ENCODE results near the gene ZCWPW2.
A peak's percentile ranks its signal among the peaks of the same experiment; 100 is the strongest.

The ZCWPW2 gene

DNA sequence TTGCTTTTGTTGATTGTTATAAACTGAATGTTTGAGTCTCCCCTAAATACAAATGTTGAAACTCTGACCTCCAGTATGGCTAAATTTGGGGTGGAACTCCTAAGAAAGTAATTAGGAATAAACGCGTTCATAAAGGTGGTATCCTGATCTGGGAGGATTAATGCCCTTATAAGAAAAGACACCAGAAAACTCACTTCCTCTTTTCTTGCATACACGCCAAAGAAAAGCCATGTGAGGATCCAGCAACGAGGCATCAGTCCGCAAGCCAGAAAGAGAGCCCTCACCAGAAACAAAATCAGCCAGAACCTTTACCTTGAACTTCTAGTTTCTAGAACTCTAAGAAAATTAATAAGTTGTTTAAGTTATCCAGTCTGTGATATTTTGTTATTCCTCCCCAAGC is 37.5 kb downstream of the ZCWPW2 start:
- no peak for DNase-seq

DNA sequence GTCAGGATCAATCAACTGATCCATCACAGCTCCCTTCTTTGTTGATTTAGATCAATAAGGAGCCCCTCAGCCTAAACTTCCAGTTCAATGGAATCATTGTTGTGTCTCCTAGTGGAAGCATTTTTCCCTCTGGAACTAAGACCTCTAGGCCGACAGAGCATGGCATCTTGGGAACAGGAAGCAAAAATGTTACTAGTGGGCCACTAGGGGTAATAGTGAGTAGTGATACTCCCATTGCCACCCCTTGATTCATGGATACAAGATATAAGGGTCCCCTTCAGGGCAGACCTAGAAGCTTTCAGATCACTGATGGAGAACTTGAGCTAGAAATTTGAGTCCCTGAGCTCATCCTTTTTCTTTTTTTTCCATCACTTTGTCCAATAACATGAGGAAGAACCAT is 40.5 kb downstream of the ZCWPW2 start:
- no peak for DNase-seq

DNA sequence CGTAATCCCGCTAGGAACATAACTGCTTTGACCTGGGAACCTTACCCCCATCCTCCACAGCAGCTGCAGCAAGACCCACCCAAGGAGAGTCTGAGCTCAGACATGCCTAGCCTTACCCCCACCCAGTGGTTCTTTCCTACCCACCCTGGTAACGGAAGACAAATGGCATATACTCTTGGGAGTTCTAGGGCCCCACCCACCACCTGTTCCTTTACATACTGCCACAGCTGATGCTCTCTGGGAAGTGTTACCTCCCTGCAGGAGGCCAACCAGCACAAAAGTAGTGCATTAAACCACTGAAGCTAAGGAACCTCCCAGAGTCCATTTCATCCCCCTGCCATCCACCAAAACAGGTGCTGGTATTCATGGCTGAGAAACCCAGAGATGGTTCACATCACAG is 50.7 kb downstream of the ZCWPW2 start:
- no peak for DNase-seq

DNA sequence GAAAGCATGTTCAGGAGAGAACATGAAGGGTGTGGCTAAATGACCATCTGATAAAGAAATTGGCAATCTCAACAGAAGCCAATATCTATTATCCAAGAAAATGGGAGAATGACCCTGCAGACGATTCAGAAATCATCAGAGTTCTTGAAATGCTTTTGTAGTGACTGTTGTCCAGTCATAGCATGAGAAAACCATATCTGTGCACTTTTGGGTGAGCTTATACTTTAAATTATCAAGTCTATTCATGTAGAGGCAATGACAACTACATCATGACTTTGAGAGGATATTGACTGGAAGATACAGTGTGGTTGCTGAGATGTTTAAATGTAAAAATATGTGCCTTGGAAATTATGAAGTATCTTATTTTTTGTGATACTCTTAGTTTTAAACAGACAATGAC is 57.7 kb downstream of the ZCWPW2 start:
- DNase-seq = no peak

DNA sequence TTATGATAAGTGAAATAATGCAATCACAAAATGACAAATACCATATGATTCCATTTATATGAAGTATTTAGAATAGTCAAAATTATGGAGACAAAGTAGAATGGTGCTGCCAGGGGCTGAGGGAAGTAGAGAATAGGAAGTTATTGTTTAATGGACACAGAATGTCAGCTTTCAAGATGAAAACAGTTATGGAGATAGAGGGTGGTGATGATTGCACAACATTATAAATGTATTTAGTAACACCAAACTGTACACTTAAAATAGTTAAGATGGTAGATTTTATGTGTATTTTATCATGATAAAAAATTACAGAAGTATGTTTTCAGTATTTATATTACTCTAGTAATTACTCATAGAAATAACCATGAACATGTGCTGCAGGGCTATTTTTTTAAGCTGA is 100.9 kb downstream of the ZCWPW2 start:
- no peak for DNase-seq

DNA sequence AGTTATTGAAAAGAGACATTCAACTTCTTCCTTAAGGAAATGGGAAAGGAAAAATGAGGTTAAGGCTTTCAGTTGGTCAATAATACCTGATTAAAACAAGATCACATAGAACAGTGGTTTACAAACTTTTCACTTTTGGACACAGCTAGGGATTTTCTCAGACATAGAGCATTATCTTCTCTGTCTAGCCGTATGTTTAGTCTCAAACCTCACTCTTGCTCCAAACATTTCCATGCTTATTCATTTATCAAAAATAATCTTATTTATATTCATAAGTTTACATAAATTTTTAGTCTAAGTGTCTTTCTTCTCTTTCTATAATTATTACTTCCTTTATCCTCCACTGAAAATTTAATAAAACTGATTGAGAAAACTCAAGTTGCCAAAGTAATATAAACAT is 114.3 kb downstream of the ZCWPW2 start:
- no peak for DNase-seq

DNA sequence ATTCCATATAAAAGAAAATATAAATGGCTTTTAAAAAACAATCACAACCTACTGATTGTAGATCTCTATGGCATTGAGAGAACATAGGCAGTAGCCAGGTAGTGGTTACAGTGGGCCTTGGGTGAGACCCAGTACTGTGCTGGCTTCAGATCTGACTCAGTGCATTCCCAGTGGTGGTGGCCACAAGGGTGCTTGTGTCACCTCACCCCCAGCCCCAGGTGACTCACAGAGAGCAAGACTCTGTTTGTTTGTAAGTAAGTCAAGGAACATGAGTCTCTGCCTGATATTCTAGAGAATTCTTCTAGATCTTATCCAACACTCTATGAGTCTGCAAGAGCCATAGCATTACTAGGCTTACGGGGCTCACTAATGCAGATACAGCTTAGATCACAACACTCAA is 118.9 kb downstream of the ZCWPW2 start:
- DNase-seq = no peak

DNA sequence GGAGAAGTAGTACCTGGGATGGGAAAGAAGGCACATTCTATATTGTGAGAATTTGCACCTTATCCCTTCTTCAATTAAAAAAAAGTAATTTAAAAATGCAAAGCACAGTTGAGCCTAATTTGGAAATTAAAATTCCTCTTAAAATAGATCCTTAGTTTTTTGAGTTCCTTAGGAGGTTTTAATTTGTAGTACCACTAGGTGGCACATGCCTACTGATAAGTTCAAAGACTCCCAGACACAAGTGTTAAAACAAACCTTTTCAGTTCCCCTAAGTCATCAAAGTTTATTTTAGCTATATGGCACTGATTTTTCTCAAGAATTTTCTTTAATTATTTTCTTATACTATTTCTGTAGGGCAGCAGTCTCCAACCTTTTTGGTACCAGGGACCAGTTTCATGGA is 127.7 kb downstream of the ZCWPW2 start:
- DNase-seq = peak; percentile 11

DNA sequence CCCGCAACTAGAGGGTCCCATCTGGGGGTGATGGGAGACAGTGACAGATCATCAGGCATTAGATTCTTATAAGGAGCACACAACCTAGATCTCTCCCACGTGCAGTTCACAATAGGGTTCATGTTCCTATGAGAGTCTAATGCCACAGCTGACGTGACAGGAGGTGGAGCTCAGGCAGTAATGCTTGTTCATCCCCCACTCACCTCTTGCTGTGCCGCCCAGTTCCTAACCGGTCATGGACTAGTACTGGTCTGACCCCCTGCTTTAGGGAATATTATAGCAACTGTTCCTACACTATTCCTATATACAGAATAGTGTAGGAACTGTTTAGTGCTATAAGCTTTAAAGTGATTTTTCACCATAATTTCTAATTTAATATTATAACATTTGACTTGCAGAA is 128.2 kb downstream of the ZCWPW2 start:
- DNase-seq = no peak

DNA sequence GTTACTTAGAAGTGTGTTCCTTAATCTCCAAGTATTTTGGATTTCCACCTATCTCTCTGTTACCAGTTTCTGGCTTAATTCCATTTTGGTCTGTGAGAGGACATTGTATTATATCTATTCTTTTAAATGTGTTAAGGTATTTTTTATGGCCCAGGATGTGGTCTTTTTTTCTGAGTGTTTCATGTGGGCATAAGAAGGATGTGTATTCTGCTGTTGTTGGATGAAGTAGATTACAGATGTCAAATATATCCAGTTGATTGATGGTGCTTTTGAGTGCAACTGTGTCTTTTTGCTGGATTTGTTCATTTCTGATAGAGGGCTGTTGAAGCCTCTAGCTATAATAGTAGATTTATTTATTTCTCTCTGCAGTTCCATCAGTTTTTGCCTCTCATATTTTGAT is 136.6 kb downstream of the ZCWPW2 start:
- DNase-seq = no peak

DNA sequence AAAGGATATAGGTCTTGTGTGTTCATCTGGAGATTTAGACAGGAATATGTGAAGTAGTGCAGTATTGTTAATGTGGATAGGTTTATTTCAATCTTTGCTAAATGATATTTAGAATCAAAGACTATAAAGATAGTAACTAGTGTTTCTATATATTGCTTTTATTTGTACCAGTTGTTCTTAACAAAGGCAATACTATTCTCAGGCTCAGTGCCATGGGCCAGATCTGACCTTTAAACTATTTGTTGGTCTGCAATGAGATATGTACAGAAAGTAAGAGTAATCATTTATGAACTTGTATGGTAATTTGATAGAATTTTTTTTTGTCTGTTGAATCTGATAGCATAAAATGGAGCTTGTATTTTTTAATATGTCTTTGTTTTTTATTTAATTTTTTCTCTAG is 146.8 kb downstream of the ZCWPW2 start:
- DNase-seq = no peak

DNA sequence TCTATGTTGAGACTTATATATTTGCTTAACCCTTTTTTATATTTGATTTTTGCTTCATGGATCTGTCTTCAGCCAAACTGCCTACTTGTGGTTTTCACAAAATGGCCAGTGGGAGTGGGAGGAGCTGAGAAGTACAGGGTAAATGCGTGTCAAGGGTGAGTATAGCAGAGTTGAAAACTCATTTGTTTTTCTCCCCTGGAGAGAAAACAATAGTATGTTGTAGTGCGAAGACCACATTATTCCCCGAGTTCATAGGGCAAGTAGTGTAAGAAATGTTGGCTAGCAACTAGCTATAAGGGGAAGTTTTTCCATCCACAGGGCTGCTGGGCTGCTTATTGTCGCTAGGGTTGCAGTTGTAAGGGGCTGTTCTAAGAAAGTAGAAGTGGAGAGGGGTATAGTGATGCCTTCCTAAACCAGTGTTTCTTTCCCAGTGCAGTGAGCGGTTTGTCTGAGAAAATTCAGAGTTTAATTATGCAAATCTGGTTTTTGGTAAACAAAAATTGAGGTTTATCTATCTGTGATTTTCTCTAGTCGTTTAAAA is 153.9 kb downstream of the ZCWPW2 start:
- no peak for DNase-seq

DNA sequence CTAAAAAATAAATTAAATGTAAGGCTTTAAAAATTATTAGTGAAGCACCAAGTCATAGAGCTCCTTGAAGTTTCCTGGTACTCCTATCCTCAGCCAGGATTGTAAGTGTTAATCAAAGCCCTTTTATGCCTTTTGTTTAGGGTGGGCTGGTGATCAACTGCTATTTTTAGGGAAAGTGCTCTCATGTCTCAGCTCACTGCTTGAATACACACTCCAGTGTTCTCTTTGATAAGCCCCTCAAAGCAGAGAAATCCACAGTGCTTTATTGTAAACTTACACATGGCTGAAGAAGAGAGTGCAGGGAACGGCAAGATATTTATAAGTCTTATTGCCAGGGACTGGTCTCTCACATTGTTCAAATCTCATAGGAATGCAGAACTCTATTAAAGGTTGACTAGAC is 156.5 kb downstream of the ZCWPW2 start:
- peak; percentile 3 for DNase-seq

DNA sequence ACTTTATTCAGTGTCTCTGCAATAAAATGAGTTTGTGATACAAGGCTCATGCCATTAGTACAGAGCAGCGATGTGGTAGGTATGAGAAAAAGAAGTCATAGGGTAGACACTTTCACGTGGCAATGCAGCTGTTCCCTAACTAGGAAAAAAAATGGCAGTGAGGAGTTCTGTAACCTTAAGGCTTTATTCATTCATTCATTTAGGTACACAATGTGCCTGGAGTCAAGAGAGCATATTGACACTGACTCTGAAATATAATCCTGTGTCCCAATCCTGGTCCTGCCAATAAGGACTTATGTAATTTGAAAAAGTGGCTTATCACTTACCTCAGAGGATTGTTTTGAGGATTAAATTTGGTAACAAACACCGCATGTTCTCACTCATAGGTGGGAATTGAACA is 173.1 kb downstream of the ZCWPW2 start:
- no peak for DNase-seq

DNA sequence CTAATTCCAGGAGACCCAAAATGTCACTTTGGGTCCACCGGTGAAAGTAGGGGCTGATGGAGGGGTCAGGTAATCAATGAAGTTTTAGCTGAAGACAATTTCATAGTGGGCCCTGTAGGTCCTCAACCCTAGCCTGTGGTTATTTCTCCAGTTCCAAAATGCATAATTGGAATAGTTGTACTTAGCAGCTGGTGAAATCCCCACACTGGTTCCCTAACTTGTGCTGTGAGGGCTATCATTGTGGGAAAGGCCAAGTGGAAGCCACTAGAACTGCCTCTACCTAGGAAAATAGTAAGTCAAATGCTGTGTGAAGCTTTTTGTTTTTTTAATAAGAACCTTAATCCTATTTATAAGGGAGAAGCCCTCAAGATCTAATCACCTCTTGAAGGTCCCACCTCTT is 193.8 kb downstream of the ZCWPW2 start:
- no peak for DNase-seq

DNA sequence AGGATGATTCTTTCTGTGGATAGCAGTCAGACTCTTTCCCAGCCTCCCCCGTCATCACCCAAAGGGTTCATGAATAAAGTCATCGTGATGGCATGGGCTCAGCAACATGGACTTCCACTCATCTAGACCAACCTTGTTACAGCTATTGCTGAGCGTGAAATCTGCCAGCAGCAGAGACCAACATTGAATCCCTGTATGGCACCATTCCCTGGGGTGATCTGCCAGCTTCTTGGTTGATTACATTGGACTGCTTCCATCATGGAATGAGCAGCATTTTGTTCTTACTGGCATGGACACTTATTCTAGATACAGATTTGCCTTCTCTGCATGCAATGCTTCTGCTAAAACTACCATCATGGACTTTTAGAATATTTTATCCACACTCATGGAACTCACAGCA is 195.7 kb downstream of the ZCWPW2 start:
- no peak for DNase-seq

DNA sequence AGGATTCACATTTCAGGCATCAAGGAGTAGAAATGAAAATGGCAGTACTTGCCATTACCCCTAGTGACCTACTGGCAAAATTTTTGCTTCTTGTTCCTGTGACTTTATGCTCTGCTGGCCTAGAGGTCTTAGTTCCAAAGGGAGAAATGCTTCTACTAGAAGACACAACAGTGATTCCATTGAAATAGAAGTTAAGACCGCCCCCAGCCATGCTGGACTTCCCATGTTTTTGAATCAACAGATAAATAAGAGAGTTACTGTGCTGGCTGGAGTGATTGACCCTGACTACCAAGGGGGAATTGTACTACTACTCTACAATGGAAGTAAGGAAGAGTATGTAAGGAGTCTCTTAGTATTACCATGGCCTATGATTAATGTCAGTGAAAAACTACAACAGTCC is 196.3 kb downstream of the ZCWPW2 start:
- DNase-seq = no peak

DNA sequence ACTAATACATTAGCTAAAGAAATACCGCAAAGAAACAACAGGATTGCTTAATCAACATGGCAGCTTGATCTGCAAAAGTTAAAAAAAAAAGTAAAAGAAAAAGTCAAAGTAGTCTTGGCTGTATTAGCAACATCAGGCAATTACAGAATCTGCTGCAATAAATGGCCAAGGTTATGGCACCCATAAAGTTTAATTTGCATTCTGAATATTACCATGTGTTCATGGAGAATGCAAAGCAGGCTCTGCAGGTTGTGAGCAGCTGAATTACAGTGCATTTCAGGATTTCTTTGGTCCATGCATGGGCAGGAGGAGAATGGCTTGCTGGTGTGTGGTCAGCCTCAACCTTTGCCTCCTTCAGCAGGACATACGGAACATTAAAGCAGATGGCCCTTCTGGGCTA is 199.2 kb downstream of the ZCWPW2 start:
- no peak for DNase-seq

DNA sequence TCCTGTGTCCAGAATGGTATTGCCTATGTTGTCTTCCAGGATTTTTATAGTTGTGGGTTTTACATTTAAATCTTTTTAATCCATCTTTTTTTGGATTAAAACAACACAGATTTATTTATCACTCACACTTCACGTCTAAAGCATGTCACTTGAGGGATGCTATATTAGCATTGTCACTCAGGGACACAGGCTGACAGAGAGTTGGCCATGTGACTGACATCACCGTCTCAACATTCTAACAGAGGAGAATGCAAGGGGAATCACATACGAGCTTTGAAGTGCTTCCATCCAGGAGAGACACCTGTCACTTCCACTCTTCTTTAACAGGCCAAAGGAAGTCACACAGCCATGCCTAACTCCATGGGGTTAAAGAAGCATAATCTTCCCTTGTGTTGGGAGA is 204.7 kb downstream of the ZCWPW2 start:
- DNase-seq = no peak

DNA sequence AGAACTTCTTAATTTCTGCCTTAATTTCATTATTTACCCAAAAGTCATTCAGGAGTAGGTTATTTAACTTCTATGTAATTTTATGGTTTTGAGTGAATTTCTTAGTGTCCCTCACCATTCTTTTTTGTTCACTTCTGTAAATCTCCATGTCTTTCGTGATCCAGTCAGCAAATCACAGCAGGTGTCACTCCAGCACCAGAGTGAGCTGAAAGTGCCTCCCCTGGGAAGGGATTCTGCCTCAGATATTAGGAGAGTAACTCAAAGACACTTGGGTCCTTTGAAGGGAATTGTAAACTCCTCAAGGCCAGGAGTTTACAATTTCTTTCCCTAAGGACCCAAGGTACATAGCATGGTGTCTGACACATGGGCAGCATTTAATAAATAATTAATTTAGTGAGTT is 207.7 kb downstream of the ZCWPW2 start:
- DNase-seq = no peak

DNA sequence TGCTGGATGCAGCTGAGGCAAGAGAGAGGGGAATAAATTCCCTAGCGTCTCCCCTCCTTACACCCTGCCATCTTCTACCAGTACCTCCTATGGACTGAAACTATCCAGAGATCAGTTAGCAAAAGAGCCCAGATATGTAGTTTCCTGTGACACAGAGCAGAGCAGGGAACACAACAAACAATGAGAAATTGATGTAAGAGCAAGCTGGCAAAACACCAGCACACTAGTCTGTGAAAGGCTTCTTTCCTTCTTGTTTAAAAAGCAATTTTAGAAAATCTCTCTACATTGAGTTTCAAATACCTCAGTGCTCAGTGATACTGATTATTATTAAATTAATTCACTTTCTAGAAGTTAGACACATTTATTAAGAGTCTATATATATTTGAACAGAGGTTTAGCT is 215.7 kb downstream of the ZCWPW2 start:
- no peak for DNase-seq

DNA sequence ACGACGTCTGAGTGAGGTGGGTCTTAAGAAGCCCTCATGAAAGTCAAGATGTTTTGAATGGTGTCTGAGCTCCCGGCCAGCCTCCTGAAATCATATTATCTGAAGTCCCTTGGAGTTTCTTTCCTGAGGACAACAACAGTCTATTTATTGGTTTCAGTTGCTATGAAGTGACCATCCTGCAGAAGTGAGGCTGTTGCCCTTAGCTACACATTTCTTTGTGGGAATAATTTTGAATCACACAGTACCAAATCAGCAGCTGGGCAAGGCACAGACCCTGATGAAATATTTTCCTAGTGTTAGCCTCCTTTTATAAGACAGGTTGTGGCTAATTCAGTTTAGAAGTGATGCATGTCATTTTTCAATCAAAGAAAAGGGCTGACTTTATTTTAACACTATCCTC is 220.8 kb downstream of the ZCWPW2 start:
- DNase-seq = no peak

DNA sequence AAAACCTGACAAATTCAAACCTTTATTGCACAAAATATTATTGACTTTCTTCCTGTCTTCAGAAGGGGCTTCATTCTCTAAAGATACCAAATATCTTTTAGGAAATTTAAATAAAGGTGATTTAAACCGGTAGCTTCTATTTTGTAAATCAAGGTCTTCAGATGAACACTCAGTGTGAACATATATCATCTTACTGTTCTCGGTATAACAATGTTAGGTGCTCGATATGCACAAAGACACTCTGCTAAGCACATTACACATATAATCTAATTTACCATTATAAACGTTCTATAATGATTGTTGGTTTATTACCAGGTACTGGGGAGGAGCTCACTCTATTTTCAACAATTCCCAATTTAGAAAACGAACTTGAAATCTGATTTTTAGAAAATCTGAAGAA is 225.5 kb downstream of the ZCWPW2 start:
- DNase-seq = no peak

DNA sequence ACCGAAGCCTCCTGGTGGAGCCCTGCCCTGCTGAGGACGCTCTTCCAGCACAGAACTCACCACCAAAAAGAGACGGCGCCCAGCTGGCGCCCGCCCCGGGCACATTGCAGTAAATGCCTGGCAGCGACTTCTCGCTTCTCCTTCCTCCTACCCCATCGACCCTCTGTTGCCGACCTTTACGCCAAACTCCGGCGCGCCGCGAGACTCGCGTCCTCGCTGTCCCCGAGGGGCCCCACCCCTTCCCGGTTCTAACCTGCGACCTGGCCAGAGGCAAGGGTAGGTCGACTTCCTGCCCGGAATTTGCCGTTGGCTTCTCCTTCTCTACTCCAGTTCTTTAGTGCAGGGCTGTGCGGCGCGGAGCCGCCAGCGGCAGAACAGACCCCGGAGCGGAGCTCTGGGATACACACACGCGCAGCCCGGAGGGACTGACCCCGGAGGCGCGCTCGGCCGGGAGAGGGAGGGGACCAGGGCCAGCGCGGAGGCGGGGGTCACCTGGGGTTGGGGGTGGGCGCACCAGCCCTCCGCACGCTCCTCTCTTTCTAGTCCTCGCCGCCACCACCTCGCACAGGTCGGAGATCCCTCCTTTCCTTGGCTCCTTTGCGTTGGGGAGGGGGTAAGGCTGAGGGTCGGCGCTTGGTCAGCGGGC is 226.7 kb downstream of the ZCWPW2 start:
- peak; percentile 36 for DNase-seq
